Esophagus squamous epithelium (tissue), 5 donors: ENCODE data around the gene GALNT6. TPM values are rescaled to one million over a fixed set of nuclear protein-coding genes. Genes with fewer than 3 reads are reported as not detected.

ENCODE experiments used
- DNase-seq: peaks from one replicate; lab custom pipeline; 2025; lab: John Stamatoyannopoulos, UW
- H3K27ac ChIP-seq, 4 donors: fragments of 200-600 bp; sonication (generic); one replicate each; pipeline ENCODE4 v1.5.1; 2016 to 2019; ENCODE audit warnings: mild to moderate bottlenecking in 1 of 4
- H3K27me3 ChIP-seq, 4 donors: fragments of 200-600 bp; sonication (generic); 1 replicate in 3 of 4; 2 replicates in 1 of 4; pipeline versions ENCODE4 v1.5.1 to v1.6.0; 2017 to 2021; ENCODE audit warnings: antibody characterized with exemption in 1 of 4
- H3K36me3 ChIP-seq, 3 donors: fragments of 200-600 bp; sonication (generic); one replicate each; pipeline ENCODE4 v1.5.1; 2016 to 2019
- H3K4me1 ChIP-seq, 3 donors: fragments of 200-600 bp; sonication (generic); one replicate each; pipeline ENCODE4 v1.5.1; 2017 to 2019
- H3K4me3 ChIP-seq, 4 donors: fragments of 200-600 bp; sonication (generic); 1 replicate in 3 of 4; 2 replicates in 1 of 4; pipeline ENCODE4 v1.5.1; 2016 to 2019; ENCODE audit warnings: mild to moderate bottlenecking in 2 of 4, moderate library complexity in 1 of 4
- H3K9me3 ChIP-seq, 3 donors: fragments of 200-600 bp; sonication (generic); one replicate each; pipeline ENCODE4 v1.5.1; 2016 to 2019
- CTCF ChIP-seq, 6 experiments: fragments of 450-650 bp in 4 of 6; fragments of 200-600 bp in 2 of 6; sonication (generic) in 2 of 6; IDR thresholded peaks; one replicate each; pipeline ENCODE4 v1.5.1; 2016 to 2019; ENCODE audit warnings: antibody characterized with exemption in 6 of 6, mild to moderate bottlenecking in 4 of 6, moderate library complexity in 4 of 6
- POLR2A ChIP-seq, 4 donors: fragments of 450-650 bp; IDR thresholded peaks; one replicate each; pipeline ENCODE4 v1.6.1; 2017; ENCODE audit warnings: antibody characterized with exemption in 4 of 4, mild to moderate bottlenecking in 4 of 4, moderate library complexity in 3 of 4
- WGBS, 2 donors: methylation state at CpG; one replicate each; pipeline ENCODE4 v1.1.5; 2018; 5-methylcytosine and 5-hydroxymethylcytosine counted together
- intact Hi-C: fragments of 100-400 bp; cut with DNase I; formaldehyde crosslinking; loops from one replicate; pipeline ENCODE4 v1.15.0; 2022
- total RNA-seq, 4 donors: library from RNA; depleted of rRNA; stranded (reverse); fragments of >200 nt; gene quantifications; one replicate each; pipeline ENCODE4 v1.1.0, GENCODE V29; 2016
- donor health status: DM: yes; HTN: yes; CAD: no.

Gene GALNT6
- total RNA-seq, 4 donors from 2014 or later = 1.7 to 26.7 (median 10.2) TPM

- no peaks in the 10 kb centered on the region for H3K36me3 ChIP-seq
- DNase-seq = no peak
- 84 to 93% methylated on average over 3 to 5 of the region's 5 CpGs for WGBS, 2 donors
- no peak for TF ChIP-seq POLR2A (IDR thresholded peaks at IDR 0.05)
- no peak overlapping the region for H3K27ac ChIP-seq
- intact Hi-C loops = no loop called here
- H3K4me3 ChIP-seq = no peak overlapping the region
- no peaks in the 10 kb centered on the region for H3K4me1 ChIP-seq
- H3K9me3 ChIP-seq = no peaks in the 10 kb centered on the region
- H3K27me3 ChIP-seq = peaks cover 0 to 5% (median 0%) of the 10 kb centered on the region in 4 donors
Measured at GRCh38 chr12:51406859-51407258, 15.7 kb upstream of the GALNT6 start.

GRCh38 chr12:51406290-51406689 is 15.1 kb upstream of the GALNT6 start:
- H3K4me3 ChIP-seq = no peak overlapping the region
- intact Hi-C loops = no loop called here
- WGBS, 2 donors = 61 to 70% methylated on average over 3 of the region's 3 CpGs

GRCh38 chr12:51405801-51406207 is 14.6 kb upstream of the GALNT6 start:
- TF ChIP-seq POLR2A (IDR thresholded peaks at IDR 0.05) (no peak), CTCF (IDR thresholded peaks at IDR 0.05) (no peak)

More at GRCh38 chr12:51406290-51406689, 15.1 kb upstream of the GALNT6 start:
- Histone ChIP-seq H3K4me1 (no peaks in the 10 kb centered on the region), H3K9me3 (no peaks in the 10 kb centered on the region), H3K27ac (no peak overlapping the region), H3K36me3 (no peaks in the 10 kb centered on the region), H3K27me3 (peaks cover 0 to 9% (median 0%) of the 10 kb centered on the region in 4 donors)
- no peak for TF ChIP-seq CTCF (IDR thresholded peaks at IDR 0.05)
- no peak for TF ChIP-seq POLR2A (IDR thresholded peaks at IDR 0.05)
- DNase-seq = no peak

GRCh38 chr12:51404627-51405026 is 13.4 kb upstream of the GALNT6 start:
- no peaks in the 10 kb centered on the region for H3K36me3 ChIP-seq
- no peak overlapping the region for H3K4me3 ChIP-seq
- TF ChIP-seq POLR2A (IDR thresholded peaks at IDR 0.05) (no peak), CTCF (IDR thresholded peaks at IDR 0.05) (no peak)
- peaks cover 0 to 16% (median 0%) of the 10 kb centered on the region in 4 donors for H3K27me3 ChIP-seq
- WGBS, 2 donors = 80 to 85% methylated on average over 3 of the region's 3 CpGs
- no peaks in the 10 kb centered on the region for H3K4me1 ChIP-seq
- no peak overlapping the region for H3K27ac ChIP-seq
- intact Hi-C loops = no loop called here
- no peaks in the 10 kb centered on the region for H3K9me3 ChIP-seq
- DNase-seq = no peak

More at GRCh38 chr12:51405801-51406207, 14.6 kb upstream of the GALNT6 start:
- DNase-seq = no peak
- Histone ChIP-seq H3K36me3 (no peaks in the 10 kb centered on the region), H3K4me3 (no peak overlapping the region), H3K27me3 (peaks cover 0 to 14% (median 0%) of the 10 kb centered on the region in 4 donors), H3K9me3 (no peaks in the 10 kb centered on the region), H3K4me1 (no peaks in the 10 kb centered on the region), H3K27ac (no peak overlapping the region)
- intact Hi-C loops = no loop called here
- WGBS, 2 donors = 89 to 91% methylated on average over 3 of the region's 3 CpGs

- intact Hi-C loops = no loop called here
- Histone ChIP-seq H3K36me3 (no peaks in the 10 kb centered on the region), H3K9me3 (no peaks in the 10 kb centered on the region), H3K4me3 (no peak overlapping the region), H3K27me3 (peaks cover 0 to 19% (median 0%) of the 10 kb centered on the region in 4 donors), H3K27ac (no peak overlapping the region), H3K4me1 (no peaks in the 10 kb centered on the region)
- WGBS, 2 donors = 84 to 90% methylated on average over 3 to 4 of the region's 4 CpGs
- TF ChIP-seq POLR2A (IDR thresholded peaks at IDR 0.05) (no peak), CTCF (IDR thresholded peaks at IDR 0.05) (no peak)
- DNase-seq = no peak
Measured at GRCh38 chr12:51403681-51404136, 12.5 kb upstream of the GALNT6 start.
